Stimulated activated CD4-positive, alpha-beta T cell treated with anti-CD3 and anti-CD28 coated beads, Interleukin-1b, Interleukin-23, amount 100 ng/mL, for 48 hours (primary cell): ENCODE results near the gene COL6A3.

Experiments
- DNase-seq: peaks from one replicate; pipeline ENCODE4 v3.0.0-alpha.2; 2020

Gene COL6A3

DNA sequence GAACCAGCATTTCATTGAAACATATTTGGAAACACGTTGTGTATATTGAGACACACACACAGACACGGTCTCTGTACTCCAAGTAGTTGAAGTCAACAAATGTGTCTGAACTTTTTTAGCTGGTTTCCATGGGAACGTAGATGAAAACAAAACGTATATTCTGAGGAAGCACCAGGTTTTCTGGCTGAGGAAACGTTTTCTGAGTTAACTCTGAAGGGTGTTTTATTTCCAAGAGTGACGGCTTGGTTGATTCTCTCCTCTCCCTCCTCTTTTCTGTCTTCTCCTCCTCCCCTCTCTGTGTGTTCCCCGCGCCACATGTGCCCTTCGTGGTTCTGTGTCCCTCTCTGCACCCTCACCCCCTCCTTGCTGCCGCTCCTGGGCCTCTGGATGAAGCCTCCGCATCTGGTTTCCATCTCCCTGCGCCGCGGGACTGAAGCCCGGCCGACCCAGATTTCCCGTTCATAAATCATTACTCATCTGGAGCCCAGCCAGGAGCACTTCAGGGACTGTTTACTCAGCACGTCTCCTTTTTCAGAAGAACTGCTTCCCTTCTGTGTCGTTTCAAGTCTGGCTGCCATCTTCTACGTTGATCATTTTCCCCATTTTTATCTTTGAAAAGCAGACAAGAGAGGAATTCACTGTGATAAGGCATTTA lies 122.7 kb downstream of the COL6A3 start:
- peak; percentile 61 for DNase-seq

- DNase-seq, result no peak
Measured at GRCh38 chr2:237290261-237290660, 123.7 kb downstream of the COL6A3 start.

GRCh38 chr2:237289139-237289538 lies 124.8 kb downstream of the COL6A3 start:
- no peak for DNase-seq

DNA sequence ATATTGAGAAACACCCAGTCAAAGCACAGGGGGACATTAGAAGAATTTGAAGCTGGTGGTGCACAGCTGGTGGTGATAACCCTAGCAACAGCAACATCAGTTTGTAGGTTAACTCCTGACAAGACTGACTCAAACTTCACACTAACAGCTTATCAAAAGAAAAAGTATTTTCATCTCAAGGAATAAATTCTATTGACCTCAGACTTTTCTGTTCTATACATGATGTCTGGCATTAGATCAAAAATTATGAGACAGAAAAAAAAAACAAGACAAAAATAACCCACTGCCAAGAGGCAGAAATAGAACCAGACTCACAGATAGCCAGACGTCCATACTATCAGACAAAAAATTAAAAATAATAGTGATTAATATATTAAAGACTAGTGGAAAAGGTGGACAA lies 126.1 kb downstream of the COL6A3 start:
- no peak for DNase-seq

DNA sequence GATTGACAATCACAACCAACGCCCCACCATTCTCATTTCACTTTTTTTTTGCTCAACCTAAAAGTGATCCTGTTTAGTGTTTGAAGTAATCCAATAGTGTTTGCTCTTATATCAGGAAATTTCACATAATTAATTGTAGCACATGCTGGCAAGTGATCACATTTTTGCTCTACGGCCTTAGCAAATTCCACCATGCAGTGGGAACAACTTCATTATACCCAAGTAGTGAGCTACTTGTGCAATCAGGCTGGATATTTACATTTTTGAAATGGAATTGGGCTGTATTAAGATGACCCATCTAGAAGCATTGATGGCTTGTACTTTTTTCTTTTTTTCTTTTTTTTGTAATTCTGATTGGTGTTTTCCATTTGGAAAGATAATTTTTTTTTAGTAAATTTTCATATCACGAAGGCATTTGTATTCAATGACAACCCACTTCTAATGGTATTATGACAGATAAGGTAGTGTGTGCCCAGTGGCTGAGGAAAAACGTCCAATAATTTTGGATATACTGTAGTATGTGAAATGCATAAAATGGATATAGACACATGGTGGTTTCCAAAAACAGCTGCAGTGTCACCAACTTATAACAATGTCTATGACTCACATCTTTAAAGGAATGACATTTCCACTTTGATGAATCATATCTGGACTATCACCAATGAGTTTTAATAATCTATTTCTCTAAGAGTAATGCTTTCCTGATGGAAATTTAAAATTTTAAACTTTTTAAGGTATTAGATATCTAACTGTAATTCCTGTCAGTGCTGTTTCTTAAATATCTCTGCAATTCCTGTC lies 130.6 kb downstream of the COL6A3 start:
- DNase-seq, result no peak

GRCh38 chr2:237282568-237283128 lies 131.3 kb downstream of the COL6A3 start:
- DNase-seq, result no peak

DNA sequence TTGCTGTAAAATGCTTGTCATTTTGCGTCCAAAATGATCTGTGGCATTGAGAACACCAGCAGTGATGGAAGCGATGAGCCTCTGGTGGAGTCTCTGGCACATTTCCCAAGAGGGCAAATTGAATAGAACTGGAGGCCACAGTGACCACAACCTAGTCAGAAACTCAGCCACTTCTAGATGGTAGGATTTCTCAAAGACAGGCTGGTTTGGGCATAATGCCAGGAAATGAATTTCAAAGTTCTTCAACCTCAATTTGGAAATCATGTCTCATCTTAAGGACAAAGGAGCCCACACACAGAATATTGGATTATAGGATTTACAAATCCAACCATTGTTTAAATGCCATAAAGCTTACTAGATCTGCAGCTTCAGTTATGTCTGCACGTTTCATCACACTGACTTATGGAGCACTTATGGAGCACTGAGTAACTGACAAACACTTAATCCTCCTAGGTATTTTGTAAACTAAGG lies 132.1 kb downstream of the COL6A3 start:
- DNase-seq, result no peak

DNA sequence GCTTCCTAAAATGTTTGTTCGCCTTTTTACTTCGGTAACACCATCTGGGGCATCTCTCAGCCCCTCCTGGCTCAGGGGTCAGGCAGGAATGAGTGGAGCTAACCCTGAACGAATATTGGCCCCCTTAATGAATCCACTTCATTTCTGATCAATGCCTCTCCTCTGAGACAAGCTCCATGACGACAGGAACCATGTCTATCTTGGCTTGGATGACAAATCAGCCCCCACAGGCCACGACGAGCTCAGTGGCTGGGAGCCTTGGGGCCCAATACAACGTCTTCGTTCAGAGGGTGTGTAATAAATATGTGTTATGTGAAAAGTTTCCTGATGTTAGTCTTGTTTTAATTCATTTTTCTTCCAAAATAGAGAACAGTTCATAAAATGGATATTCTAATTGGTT lies 133.0 kb downstream of the COL6A3 start:
- no peak for DNase-seq

DNA sequence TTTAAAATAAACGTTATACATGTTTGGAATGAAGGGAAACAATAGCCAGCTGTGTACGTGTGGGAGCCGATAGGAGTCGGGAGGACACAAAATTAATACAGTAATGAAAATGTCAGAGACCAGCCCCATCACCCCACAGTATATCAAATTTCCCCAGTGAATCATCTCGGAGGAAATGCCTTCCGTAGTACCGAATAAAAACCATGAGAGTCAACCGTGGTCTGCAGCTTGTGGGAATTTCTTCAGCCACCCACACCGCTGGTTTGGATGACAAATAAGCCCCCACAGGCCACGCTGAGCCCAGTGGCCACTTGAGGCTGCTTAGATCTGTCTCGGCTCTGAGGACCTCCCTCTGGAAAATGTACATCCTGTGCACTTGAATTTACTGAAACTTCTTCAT lies 133.7 kb downstream of the COL6A3 start:
- DNase-seq, result no peak

DNA sequence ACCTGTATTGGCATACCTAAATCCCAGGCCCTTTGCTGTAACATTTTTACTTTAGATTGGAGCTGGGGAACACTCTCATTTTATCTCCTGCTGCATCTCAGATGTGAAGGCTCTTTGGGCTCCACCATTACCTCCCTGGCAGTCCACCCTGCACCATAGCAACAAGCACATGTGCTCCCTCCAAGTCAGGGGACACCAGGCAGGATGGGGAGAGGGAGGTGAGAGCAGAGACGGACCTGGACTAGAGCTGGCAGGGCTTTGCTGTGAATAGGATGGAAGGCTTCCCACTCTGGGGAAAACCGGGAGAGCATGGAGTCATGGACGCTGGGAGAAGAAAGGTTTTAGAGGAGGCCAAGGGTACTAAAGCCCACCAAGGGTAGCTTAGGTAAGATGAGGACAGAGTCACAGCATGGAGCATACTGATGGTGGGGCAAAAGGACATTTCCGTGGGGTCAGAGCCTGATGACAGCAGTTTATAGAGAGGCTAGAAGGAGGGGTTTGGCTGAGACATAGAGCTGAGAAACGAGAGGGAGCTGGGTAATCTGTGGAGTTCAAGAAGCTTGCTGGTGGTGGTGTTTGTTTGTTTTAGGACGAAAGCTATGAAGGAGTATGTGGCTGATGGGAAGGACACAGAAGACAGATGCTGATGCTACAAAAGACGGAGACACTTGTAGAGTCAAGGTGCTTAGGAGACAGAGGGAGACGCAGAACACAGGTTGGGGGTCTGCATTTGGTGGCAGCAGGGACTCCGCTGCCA lies 134.8 kb downstream of the COL6A3 start:
- DNase-seq, result no peak

- no peak for DNase-seq
Measured at GRCh38 chr2:237278568-237278967, 135.4 kb downstream of the COL6A3 start.

GRCh38 chr2:237276716-237277490 lies 137.1 kb downstream of the COL6A3 start:
- DNase-seq, result no peak
